ENCODE results near the gene LRP2BP. TPM values are rescaled to one million over a fixed set of nuclear protein-coding genes. Genes with fewer than 3 reads are reported as not detected.

Gene LRP2BP
- 0.91 TPM for polyA plus RNA-seq (2012; ENCODE audit: insufficient read depth, insufficient read length)

GRCh38 chr4:185395238-185395955, at the start of gene LRP2BP:
Gene LRP2BP, minus strand, starts transcription at chr4:185395924. Its CDS starts 17,738 bp downstream, at chr4:185378186.
- peak within 1 kb of the TSS; percentile 59 for H3K4me3 ChIP-seq (ENCODE audit: low read length)
- DNase-seq (ENCODE audit: low read depth, low spot score), result peak; percentile 71

GRCh38 chr4:185445209-185445608, 49.5 kb upstream of the LRP2BP start:
- no peak for DNase-seq (ENCODE audit: low read depth, low spot score)

GRCh38 chr4:185441479-185441878, 45.8 kb upstream of the LRP2BP start:
- DNase-seq (ENCODE audit: low read depth, low spot score), result no peak
- no peak overlapping the region for H3K4me3 ChIP-seq (ENCODE audit: low read length)

More at GRCh38 chr4:185445209-185445608, 49.5 kb upstream of the LRP2BP start:
- no peak overlapping the region for H3K4me3 ChIP-seq (ENCODE audit: low read length)

- no peak overlapping the region for H3K4me3 ChIP-seq (ENCODE audit: low read length)
- DNase-seq (ENCODE audit: low read depth, low spot score), result no peak
These were observed 42.1 kb upstream of the LRP2BP start for GRCh38 chr4:185437809-185438208.

GRCh38 chr4:185435466-185435865, 39.7 kb upstream of the LRP2BP start:
- DNase-seq (ENCODE audit: low read depth, low spot score), result no peak
- H3K4me3 ChIP-seq (ENCODE audit: low read length), result no peak overlapping the region

GRCh38 chr4:185429660-185430059, 33.9 kb upstream of the LRP2BP start:
- no peak overlapping the region for H3K4me3 ChIP-seq (ENCODE audit: low read length)
- DNase-seq (ENCODE audit: low read depth, low spot score), result no peak

GRCh38 chr4:185426960-185427688, 31.4 kb upstream of the LRP2BP start:
- DNase-seq (ENCODE audit: low read depth, low spot score), result no peak

GRCh38 chr4:185425647-185426352, 30.1 kb upstream of the LRP2BP start, which contains the start of gene UFSP2:
Gene UFSP2, minus strand, starts transcription at chr4:185425964. Its CDS starts 96 bp downstream, at chr4:185425868.
- DNase-seq (ENCODE audit: low read depth, low spot score), result peak; percentile 87
- peak within 1 kb of the TSS; percentile 88 for H3K4me3 ChIP-seq (ENCODE audit: low read length)

More at GRCh38 chr4:185426960-185427688, 31.4 kb upstream of the LRP2BP start:
- no peak overlapping the region for H3K4me3 ChIP-seq (ENCODE audit: low read length)

- peak overlapping the region; percentile 88 for H3K4me3 ChIP-seq (ENCODE audit: low read length)
- DNase-seq (ENCODE audit: low read depth, low spot score), result peak; percentile 4
These were observed 29.4 kb upstream of the LRP2BP start for GRCh38 chr4:185424905-185425646.

- no peak for DNase-seq (ENCODE audit: low read depth, low spot score)
These were observed 25.8 kb upstream of the LRP2BP start for GRCh38 chr4:185421366-185422124.

GRCh38 chr4:185416955-185417354, 21.2 kb upstream of the LRP2BP start:
- no peak overlapping the region for H3K4me3 ChIP-seq (ENCODE audit: low read length)
- no peak for DNase-seq (ENCODE audit: low read depth, low spot score)

More at GRCh38 chr4:185421366-185422124, 25.8 kb upstream of the LRP2BP start:
- H3K4me3 ChIP-seq (ENCODE audit: low read length), result no peak overlapping the region

- DNase-seq (ENCODE audit: low read depth, low spot score), result no peak
- H3K4me3 ChIP-seq (ENCODE audit: low read length), result no peak overlapping the region
These were observed 16.7 kb upstream of the LRP2BP start for GRCh38 chr4:185412412-185412811.

GRCh38 chr4:185411849-185412248, 16.1 kb upstream of the LRP2BP start:
- DNase-seq (ENCODE audit: low read depth, low spot score), result no peak
- no peak overlapping the region for H3K4me3 ChIP-seq (ENCODE audit: low read length)

- no peak for DNase-seq (ENCODE audit: low read depth, low spot score)
These were observed 12.7 kb upstream of the LRP2BP start for GRCh38 chr4:185408432-185408831.

GRCh38 chr4:185405296-185405999, 9.7 kb upstream of the LRP2BP start:
- no peak for DNase-seq (ENCODE audit: low read depth, low spot score)
- no peak overlapping the region for H3K4me3 ChIP-seq (ENCODE audit: low read length)

More at GRCh38 chr4:185408432-185408831, 12.7 kb upstream of the LRP2BP start:
- no peak overlapping the region for H3K4me3 ChIP-seq (ENCODE audit: low read length)

- DNase-seq (ENCODE audit: low read depth, low spot score), result no peak
- H3K4me3 ChIP-seq (ENCODE audit: low read length), result no peak overlapping the region
These were observed 8.3 kb upstream of the LRP2BP start for GRCh38 chr4:185404031-185404430.

- H3K4me3 ChIP-seq (ENCODE audit: low read length), result no peak overlapping the region
- DNase-seq (ENCODE audit: low read depth, low spot score), result no peak
These were observed 3.7 kb upstream of the LRP2BP start for GRCh38 chr4:185399466-185399865.

GRCh38 chr4:185398618-185399017, 2.9 kb upstream of the LRP2BP start:
- H3K4me3 ChIP-seq (ENCODE audit: low read length), result no peak overlapping the region
- DNase-seq (ENCODE audit: low read depth, low spot score), result no peak

All from Jurkat, Clone E6-1 (cell line).